Aorta (tissue), 5 donors: ENCODE data around the gene TFE3. TPM values are rescaled to one million over a fixed set of nuclear protein-coding genes. Genes with fewer than 3 reads are reported as not detected.

Experiments
- ATAC-seq: fragments of 200-7000 bp; cut with Tn5 transposase; one replicate; pipeline ENCODE4 v1.9.1; 2022; ENCODE audit warnings: moderate library complexity; ENCODE audit not compliant: low FRiP score
- DNase-seq, 2 donors: peaks; one replicate each; pipeline ENCODE4 v3.0.0-alpha.2; 2020
- H3K27ac ChIP-seq, 2 donors: one replicate each; pipeline ENCODE4 v1.5.1; 2013; ENCODE audit warnings: low read length in 2 of 2, mild to moderate bottlenecking in 2 of 2, moderate library complexity in 2 of 2, control low read depth in 1 of 2, inconsistent platforms in 1 of 2, low read depth in 1 of 2
- H3K27me3 ChIP-seq, 2 donors: one replicate each; pipeline ENCODE4 v1.6.1; 2013; ENCODE audit warnings: control low read depth in 1 of 2, low read length in 1 of 2, mild to moderate bottlenecking in 1 of 2, moderate library complexity in 1 of 2; ENCODE audit not compliant: insufficient read depth in 2 of 2, control insufficient read depth in 1 of 2
- H3K36me3 ChIP-seq, 2 donors: one replicate each; pipeline ENCODE4 v1.6.1; 2013; ENCODE audit warnings: control low read depth in 1 of 2, low read length in 1 of 2, mild to moderate bottlenecking in 1 of 2; ENCODE audit not compliant: insufficient read depth in 2 of 2, control insufficient read depth in 1 of 2
- H3K4me1 ChIP-seq, 2 donors: one replicate each; pipeline ENCODE4 v1.6.1; 2013; ENCODE audit warnings: low read length in 2 of 2, control low read depth in 1 of 2, mild to moderate bottlenecking in 1 of 2, moderate library complexity in 1 of 2; ENCODE audit not compliant: insufficient read depth in 2 of 2, control insufficient read depth in 1 of 2
- H3K4me3 ChIP-seq, 2 donors: one replicate each; pipeline ENCODE4 v1.5.1; 2013; ENCODE audit warnings: low read length in 2 of 2, control low read depth in 1 of 2, mild to moderate bottlenecking in 1 of 2
- H3K9me3 ChIP-seq: one replicate; pipeline ENCODE4 v1.6.1; 2013; ENCODE audit warnings: mild to moderate bottlenecking, low read length; ENCODE audit not compliant: control insufficient read depth
- WGBS, 2 donors: extraction: QIAGEN DNeasy Blood & Tissue Kit; methylation state at CpG; one replicate each; pipeline ENCODE4 v1.1.7; 2013; 5-methylcytosine and 5-hydroxymethylcytosine counted together
- intact Hi-C, 2 donors: fragments of 100-400 bp; cut with DNase I; formaldehyde crosslinking; loops; one replicate each; pipeline versions ENCODE4 v1.14.2 to v1.15.0; 2022
- polyA plus RNA-seq, 2 donors: library from polyadenylated mRNA; stranded (reverse); fragments of 200-250 nt; gene quantifications; one replicate each; pipeline ENCODE4 v1.2.3, GENCODE V29; 2013
- total RNA-seq, 2 donors: library from RNA; stranded (reverse); fragmentation: NEBNext Ultra II Directional; extraction: Animal tissue kit (Norgen Biotek cat#: 25700); gene quantifications; one replicate each; pipeline ENCODE4 v1.2.1, GENCODE V29; 2021
- donor health status: healthy with polysubstance abuse.
- donor health status: Bipolar disorder and iron deficiency.
- donor health status: DM: no; HTN: no; CAD: no.
- donor health status: DM: no; HTN: no; CAD: no.
- donor health status: DM: yes; HTN: yes; CAD: no.

TFE3 gene
- total and polyA plus RNA-seq, 4 donors, result 23.4 to 70.6 (median 57.3) TPM

DNA sequence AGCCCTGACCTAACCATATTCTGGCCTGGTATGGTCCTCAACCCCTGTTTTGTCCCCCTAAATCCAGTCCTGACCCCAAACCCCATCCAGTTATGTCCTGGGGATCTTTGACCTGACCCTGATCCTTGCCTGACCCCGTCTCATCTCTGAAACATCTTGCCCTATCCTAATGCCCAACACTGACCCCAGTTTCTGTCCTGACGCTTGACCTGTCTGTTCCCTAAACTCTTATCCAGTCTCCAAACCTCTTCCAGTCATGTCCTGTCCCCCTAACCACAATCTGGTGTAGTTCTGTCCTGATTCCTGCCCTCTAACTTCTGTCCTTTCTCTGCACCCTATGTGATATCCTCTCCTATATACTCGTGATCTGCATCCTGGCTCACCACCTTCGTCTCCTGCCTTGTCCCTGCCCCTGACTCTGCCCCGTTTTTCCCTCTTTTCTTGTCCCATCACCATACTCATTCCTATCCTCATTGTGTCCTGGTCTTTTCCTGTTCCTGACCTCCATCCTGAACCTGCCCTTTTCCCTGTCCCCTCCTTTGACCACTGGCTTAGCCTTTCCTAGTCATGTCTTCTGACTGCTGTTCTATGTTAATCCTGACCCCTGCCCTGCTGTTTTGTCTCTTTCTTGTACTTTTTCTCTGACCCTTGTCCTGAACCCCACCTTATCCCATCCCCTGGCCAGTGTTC is 11.1 kb upstream of the TFE3 start:
- Histone ChIP-seq H3K4me1 (no peaks in the 10 kb centered on the region), H3K36me3 (no peaks in the 10 kb centered on the region), H3K4me3 (peak overlapping the region; percentile 39 to 98), H3K27me3 (no peaks in the 10 kb centered on the region), H3K9me3 (no peaks in the 10 kb centered on the region), H3K27ac (peak overlapping the region in 1 of 2 donors; percentile 48)
- peak; percentile 4 for ATAC-seq
- 79 to 89% methylated on average over 5 of the region's 5 CpGs for WGBS, 2 donors
- intact Hi-C loops, result no loop called here
- DNase-seq, result no peak

DNA sequence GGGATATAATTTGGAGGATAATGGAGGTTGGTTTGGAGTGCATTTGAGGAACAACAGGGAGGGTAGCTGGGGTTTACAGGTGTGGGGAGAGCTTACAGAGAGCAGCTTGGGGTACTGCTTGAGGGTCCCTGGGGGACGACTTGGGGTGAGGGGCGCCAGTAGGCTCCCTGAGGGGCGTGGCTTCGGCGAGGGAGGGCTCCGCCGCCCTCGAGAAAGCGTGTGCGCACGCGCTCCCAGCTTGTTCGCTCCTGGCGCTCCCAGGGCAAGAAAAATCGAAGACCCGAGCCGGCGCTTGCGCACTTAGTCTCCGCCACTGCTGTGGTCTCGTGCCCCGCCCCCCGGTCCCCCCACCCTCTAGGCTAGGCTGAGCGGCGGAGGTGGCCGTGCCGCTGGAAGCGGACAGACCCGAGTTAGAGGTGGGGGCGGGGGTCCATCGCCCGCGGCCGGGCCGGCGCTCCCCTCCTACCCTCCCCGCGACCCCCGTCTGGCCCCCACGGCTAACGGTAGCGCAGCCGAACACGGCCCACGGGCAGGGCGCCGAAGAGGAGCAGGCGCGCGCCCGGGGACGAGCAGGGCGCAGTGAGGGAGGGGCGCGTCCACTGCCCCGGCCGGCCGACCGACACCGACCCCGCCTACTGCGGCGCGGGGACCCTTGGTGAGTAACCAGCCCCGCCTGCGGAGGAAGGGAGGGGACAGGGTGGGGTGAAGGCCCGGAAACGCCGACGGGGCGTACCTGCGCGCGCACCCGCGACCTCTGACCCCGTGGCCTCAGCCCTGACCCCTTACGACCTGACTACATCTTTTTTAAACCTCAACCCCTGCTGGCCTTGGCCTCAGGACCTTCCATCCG is 10.3 kb upstream of the TFE3 start:
- peak; percentile 70 to 89 for DNase-seq
- intact Hi-C loops, result no loop called here
- Histone ChIP-seq H3K36me3 (no peaks in the 10 kb centered on the region), H3K4me3 (peak overlapping the region; percentile 39 to 98), H3K27me3 (no peaks in the 10 kb centered on the region), H3K9me3 (no peaks in the 10 kb centered on the region), H3K27ac (peak overlapping the region in 1 of 2 donors; percentile 73), H3K4me1 (no peaks in the 10 kb centered on the region)
- WGBS, 2 donors, result 1 to 39% methylated on average over 47 to 79 of the region's 79 CpGs
- peak; percentile 63 for ATAC-seq

DNA sequence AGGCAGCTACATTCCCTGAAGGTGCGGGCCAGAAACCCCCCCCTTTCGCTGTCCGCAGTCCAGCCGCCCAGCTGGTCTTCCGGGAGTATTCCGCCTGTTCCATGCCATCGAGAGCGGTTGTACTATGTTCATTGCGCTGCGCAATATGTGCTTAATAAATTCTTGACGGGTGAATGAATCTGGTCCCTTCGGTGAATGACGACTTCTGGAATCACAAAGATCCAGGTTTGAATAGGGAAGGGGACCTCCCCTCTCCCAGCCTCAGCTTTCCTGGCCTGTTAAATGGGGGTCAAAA is 777 bp upstream of the TFE3 start:
- peak overlapping the region in 1 of 2 donors; percentile 68 for H3K27ac ChIP-seq
- peaks cover 0 to 5% of the 10 kb centered on the region in 2 donors for H3K36me3 ChIP-seq
- no peaks in the 10 kb centered on the region for H3K4me1 ChIP-seq
- no peaks in the 10 kb centered on the region for H3K9me3 ChIP-seq
- WGBS, 2 donors, result 13 to 33% methylated on average over 13 of the region's 13 CpGs
- no peak for ATAC-seq
- H3K27me3 ChIP-seq, result no peaks in the 10 kb centered on the region
- DNase-seq, result no peak
- intact Hi-C loops, result loop anchor here in 1 of 2 donors (5.0 kb wide), 2 partner anchors 42 to 87 kb away; partner anchors contain the start of genes GRIPAP1 and OTUD5
- H3K4me3 ChIP-seq, result no peak overlapping the region

DNA sequence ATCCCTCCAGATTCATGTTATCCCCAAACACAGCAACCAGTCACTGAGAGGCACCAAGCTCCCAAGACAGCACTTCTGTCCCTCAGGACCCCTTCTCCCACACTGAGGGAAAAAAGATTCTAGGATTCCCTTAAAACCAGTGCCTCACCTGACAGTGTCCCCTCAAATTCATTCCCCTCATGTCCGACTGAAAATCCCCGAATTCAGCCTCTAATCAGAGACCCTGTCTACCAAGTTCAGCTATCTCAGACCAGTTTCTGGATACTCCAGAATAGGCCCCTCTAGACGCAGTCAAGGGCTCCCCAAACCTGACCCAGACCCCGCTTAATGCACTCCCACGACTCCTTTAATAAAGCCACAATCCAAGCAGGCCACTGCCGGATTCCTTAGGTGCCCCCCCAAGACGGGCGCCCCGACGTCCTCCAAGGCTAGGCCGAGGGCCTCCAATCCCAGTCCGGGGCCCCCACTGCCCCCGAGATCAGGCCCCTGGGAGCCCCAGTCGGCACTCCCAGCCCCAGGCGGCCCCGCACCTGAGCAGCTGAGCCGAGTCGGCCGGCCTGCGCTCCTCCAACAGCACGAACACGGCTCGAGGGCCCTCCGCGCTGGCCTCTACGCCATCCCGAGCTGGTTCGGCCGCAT is 457 bp downstream of the TFE3 start:
- no peak for ATAC-seq
- H3K4me1 ChIP-seq, result no peaks in the 10 kb centered on the region

DNA sequence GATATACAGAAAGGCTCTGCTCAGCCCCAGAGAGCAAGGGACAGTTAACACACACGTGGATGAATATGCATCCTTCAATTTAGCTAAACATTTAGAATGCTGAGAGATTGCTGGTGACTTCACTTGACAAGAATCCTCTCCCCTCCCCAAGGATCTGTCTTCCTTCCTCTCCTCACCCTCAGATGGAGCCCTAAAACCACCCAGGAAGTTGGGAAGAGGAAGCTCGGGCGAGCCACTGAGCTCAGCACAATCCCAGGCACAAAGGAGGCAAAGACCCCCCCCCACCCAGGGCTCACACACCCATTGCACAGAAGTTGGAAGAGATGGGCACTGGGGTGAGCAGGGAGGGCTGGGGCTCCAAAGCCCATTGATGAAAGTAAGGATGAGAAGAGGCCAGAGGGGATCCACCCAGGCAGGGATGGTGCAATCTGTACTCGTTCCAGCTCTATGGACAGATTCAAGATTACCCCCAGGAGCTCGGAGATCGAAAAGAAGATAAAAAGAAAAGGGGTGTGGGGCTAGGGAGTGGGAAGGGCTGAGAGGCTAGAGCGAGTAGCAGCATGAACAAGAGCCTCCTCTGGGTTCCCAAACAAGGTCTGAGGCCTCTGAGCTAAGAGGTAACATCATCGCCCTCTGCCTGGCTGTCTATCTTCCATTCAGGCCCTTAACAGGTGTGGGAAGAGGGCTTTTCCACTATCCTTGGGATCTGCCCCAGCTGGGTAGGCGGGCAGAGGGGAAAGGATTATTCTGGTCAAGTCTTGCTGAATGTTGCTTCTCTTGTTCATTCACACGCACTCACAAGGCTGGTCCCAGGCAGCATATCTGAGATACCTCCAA is 1.2 kb downstream of the TFE3 start:
- Histone ChIP-seq H3K4me1 (no peaks in the 10 kb centered on the region), H3K9me3 (no peaks in the 10 kb centered on the region), H3K36me3 (peaks cover 0 to 12% of the 10 kb centered on the region in 2 donors), H3K27me3 (no peaks in the 10 kb centered on the region), H3K4me3 (peak overlapping the region; percentile 32 to 77), H3K27ac (peak overlapping the region in 1 of 2 donors; percentile 93)
- intact Hi-C loops, result loop anchor here (2.0 to 5.0 kb wide), 3 partner anchors 40 to 85 kb away; partner anchors contain the start of genes GRIPAP1 (in 1 of the 2) and OTUD5 (in 1 of the 2)
- DNase-seq (no peak), ATAC-seq (no peak)
- 1 to 22% methylated on average over 10 of the region's 10 CpGs for WGBS, 2 donors

More for the DNA sequence above, 457 bp downstream of the TFE3 start:
- peak overlapping the region; percentile 50 to 93 for H3K27ac ChIP-seq
- H3K27me3 ChIP-seq, result no peaks in the 10 kb centered on the region
- peak overlapping the region; percentile 32 to 77 for H3K4me3 ChIP-seq
- intact Hi-C loops, result loop anchor here in 1 of 2 donors (5.0 kb wide), 2 partner anchors 40 to 85 kb away; partner anchors contain the start of genes GRIPAP1 and OTUD5
- WGBS, 2 donors, result 1 to 36% methylated on average over 29 of the region's 29 CpGs
- no peaks in the 10 kb centered on the region for H3K9me3 ChIP-seq
- peak in 1 of 2 donors; percentile 75 for DNase-seq
- peaks cover 0 to 11% of the 10 kb centered on the region in 2 donors for H3K36me3 ChIP-seq

DNA sequence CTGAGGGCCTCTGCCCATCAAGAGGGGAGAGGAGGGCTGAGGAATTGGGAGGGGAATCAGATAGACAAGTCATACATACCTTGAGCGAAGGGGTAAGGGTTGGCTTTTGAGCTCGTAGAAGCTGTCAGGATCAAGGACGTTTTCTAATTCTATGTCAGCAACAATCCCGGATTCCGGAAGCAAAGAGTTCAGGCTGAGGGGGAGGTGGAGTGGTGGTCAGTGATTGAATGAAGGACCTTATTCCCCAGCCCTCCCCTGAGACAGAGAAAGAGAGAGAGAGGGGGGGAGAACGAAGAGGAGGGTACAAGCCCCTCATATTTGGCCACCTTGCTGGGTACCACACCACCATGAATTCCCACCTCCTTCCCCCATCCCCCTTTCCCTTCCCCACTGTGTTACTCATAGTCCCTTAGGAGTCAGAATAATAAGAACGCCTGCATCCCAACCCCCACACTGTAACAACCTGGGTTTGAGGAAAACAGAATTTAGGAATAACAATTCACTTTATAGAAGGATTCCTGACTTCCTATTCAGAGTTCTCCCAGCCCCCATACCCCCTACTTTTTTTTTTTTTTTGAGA is 2.7 kb downstream of the TFE3 start:
- no peak overlapping the region for H3K4me3 ChIP-seq
- ATAC-seq (no peak), DNase-seq (no peak)
- peaks cover 0 to 12% of the 10 kb centered on the region in 2 donors for H3K36me3 ChIP-seq
- no peaks in the 10 kb centered on the region for H3K4me1 ChIP-seq
- H3K9me3 ChIP-seq, result no peaks in the 10 kb centered on the region
- 18 to 25% methylated on average over 7 of the region's 7 CpGs for WGBS, 2 donors
- H3K27me3 ChIP-seq, result no peaks in the 10 kb centered on the region
- H3K27ac ChIP-seq, result peak overlapping the region in 1 of 2 donors; percentile 26
- intact Hi-C loops, result loop anchor here (2.0 to 5.0 kb wide), 3 partner anchors 38 to 83 kb away; partner anchors contain the start of genes GRIPAP1 (in 1 of the 2) and OTUD5 (in 1 of the 2)

DNA sequence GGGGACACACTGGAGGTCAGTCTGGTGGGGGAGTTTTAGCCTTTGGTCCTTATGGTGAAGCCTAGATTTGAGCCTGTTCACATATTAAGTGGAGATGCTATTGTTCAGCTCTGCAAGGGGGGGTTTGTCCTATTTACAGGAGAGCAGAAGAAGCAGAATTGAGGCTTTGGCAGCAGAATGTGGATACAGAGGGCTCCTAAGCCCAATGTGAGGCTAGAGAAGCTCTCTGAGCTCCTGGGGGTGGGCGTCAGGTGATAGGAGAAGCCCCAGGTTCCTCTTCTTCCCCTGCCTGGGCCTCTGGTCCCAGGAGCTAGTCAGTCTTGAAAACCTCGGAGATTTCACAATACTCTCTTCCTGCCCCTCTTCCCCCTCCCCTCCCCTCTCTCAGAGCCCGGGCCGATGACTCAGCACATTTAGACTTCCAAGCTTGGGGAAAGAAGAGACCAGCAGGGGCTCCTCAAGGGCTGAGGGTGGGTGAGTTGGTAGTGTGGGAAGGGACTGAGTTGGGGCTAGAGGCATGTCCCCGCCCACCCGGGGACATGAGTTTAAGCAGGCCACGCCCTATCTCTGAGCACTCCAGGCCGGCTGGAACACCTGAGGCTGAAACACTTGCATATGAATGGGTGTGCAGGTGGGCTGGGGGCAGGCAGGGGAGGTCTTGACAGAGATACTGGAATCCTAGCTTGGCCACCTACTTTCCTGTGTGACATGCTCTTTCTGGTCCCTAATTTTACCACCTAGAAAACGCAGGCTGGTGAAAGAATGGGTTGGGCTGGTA is 3.4 kb downstream of the TFE3 start:
- H3K4me3 ChIP-seq, result no peak overlapping the region
- no peaks in the 10 kb centered on the region for H3K27me3 ChIP-seq
- DNase-seq (peak; percentile 80 to 87), ATAC-seq (peak; percentile 55)
- WGBS, 2 donors, result 10 to 21% methylated on average over 9 of the region's 9 CpGs
- intact Hi-C loops, result loop anchor here (2.0 to 5.0 kb wide), 3 partner anchors 37 to 82 kb away; partner anchors contain the start of genes GRIPAP1 (in 1 of the 2) and OTUD5 (in 1 of the 2)
- H3K9me3 ChIP-seq, result no peaks in the 10 kb centered on the region
- H3K4me1 ChIP-seq, result no peaks in the 10 kb centered on the region
- H3K36me3 ChIP-seq, result peaks cover 0 to 12% of the 10 kb centered on the region in 2 donors
- H3K27ac ChIP-seq, result peak overlapping the region in 1 of 2 donors; percentile 69
